Gastrocnemius medialis (tissue), 4 donors: Measurements from ENCODE around the gene ACBD6. TPM values are rescaled to one million over a fixed set of nuclear protein-coding genes. Genes with fewer than 3 reads are reported as not detected.

ENCODE experiments used
- ATAC-seq, 2 donors: fragments of 150-250 bp; one replicate each; pipeline ENCODE4 v1.9.1; 2016
- DNase-seq, 2 donors: peaks; one replicate each; pipeline ENCODE4 v3.0.0-alpha.2; 2019
- H3K27ac ChIP-seq, 4 donors: fragments of 200-600 bp; sonication (generic); 1 replicate in 1 of 4; 2 replicates in 3 of 4; pipeline ENCODE4 v1.5.1; 2016 to 2018; ENCODE audit warnings: mild to moderate bottlenecking in 2 of 4, moderate library complexity in 1 of 4
- H3K27me3 ChIP-seq, 3 donors: fragments of 200-600 bp; sonication (generic) in 2 of 3; 1 replicate in 1 of 3; 2 replicates in 2 of 3; pipeline versions ENCODE4 v1.5.1 to v1.6.0; 2016 to 2019; ENCODE audit warnings: mild to moderate bottlenecking in 1 of 3, moderate library complexity in 1 of 3
- H3K36me3 ChIP-seq, 2 donors: fragments of 200-600 bp; sonication (generic) in 1 of 2; one replicate each; pipeline ENCODE4 v1.5.1; 2017 to 2018
- H3K4me1 ChIP-seq, 2 donors: fragments of 200-600 bp; sonication (generic) in 1 of 2; one replicate each; pipeline ENCODE4 v1.5.1; 2016 to 2017; ENCODE audit warnings: mild to moderate bottlenecking in 2 of 2
- H3K4me3 ChIP-seq, 4 donors: fragments of 200-600 bp; sonication (generic) in 3 of 4; 1 replicate in 1 of 4; 2 replicates in 3 of 4; pipeline ENCODE4 v1.5.1; 2016 to 2019; ENCODE audit warnings: mild to moderate bottlenecking in 2 of 4
- H3K9me3 ChIP-seq, 3 donors: fragments of 200-600 bp; sonication (generic) in 2 of 3; 1 replicate in 1 of 3; 2 replicates in 2 of 3; pipeline ENCODE4 v1.5.1; 2016 to 2019
- POLR2A ChIP-seq, 2 donors: fragments of 450-650 bp; IDR thresholded peaks; one replicate each; pipeline ENCODE4 v1.6.1; 2017; ENCODE audit warnings: antibody characterized with exemption in 2 of 2, mild to moderate bottlenecking in 2 of 2, moderate library complexity in 2 of 2
- in situ Hi-C, 4 donors: fragments of 200-750 bp; cut with MboI; loops; one replicate each; pipeline versions ENCODE4 v1.15.0 to v1.8.0; 2017; ENCODE audit warnings: low sequenced_read_pairs in 4 of 4
- intact Hi-C: fragments of 100-400 bp; cut with DNase I; formaldehyde crosslinking; loops from one replicate; pipeline ENCODE4 v1.15.1; 2023; ENCODE audit warnings: low total_unique reads
- total RNA-seq, 4 donors: library from RNA; depleted of rRNA; stranded (reverse); fragments of >200 nt; gene quantifications; one replicate each; pipeline versions ENCODE4 v1.1.0 to v1.2.3, GENCODE V29; 2016
- TF ChIP-seq, protein P1 (sequence below), 5 experiments: fragments of 450-650 bp in 3 of 5; fragments of 200-600 bp in 2 of 5; sonication (generic) in 2 of 5; IDR thresholded peaks in 4 of 5; conservative IDR thresholded peaks in 1 of 5; 1 replicate in 4 of 5; 2 replicates in 1 of 5; pipeline ENCODE4 v1.5.1; 2016 to 2019; ENCODE audit warnings: antibody characterized with exemption in 5 of 5, mild to moderate bottlenecking in 3 of 5, moderate library complexity in 3 of 5

ACBD6 gene
- total RNA-seq, 4 donors from 2014 or later, result 15.0 to 27.4 (median 19.1) TPM

GRCh38 chr1:180268556-180269075 is 233.8 kb downstream of the ACBD6 start:
- H3K4me1 ChIP-seq, result no peaks in the 10 kb centered on the region
- in situ Hi-C loops, result no loop called here
- TF ChIP-seq, protein P1, sequence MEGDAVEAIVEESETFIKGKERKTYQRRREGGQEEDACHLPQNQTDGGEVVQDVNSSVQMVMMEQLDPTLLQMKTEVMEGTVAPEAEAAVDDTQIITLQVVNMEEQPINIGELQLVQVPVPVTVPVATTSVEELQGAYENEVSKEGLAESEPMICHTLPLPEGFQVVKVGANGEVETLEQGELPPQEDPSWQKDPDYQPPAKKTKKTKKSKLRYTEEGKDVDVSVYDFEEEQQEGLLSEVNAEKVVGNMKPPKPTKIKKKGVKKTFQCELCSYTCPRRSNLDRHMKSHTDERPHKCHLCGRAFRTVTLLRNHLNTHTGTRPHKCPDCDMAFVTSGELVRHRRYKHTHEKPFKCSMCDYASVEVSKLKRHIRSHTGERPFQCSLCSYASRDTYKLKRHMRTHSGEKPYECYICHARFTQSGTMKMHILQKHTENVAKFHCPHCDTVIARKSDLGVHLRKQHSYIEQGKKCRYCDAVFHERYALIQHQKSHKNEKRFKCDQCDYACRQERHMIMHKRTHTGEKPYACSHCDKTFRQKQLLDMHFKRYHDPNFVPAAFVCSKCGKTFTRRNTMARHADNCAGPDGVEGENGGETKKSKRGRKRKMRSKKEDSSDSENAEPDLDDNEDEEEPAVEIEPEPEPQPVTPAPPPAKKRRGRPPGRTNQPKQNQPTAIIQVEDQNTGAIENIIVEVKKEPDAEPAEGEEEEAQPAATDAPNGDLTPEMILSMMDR (IDR thresholded peaks at IDR 0.05 in 4 of 5, conservative IDR thresholded peaks at IDR 0.05 in 1 of 5), result no peak
- TF ChIP-seq POLR2A (IDR thresholded peaks at IDR 0.05), result no peak
- intact Hi-C loops, result no loop called here
- H3K36me3 ChIP-seq, result no peaks in the 10 kb centered on the region
- no peaks in the 10 kb centered on the region for H3K9me3 ChIP-seq
- peaks cover 2 to 3% (median 3%) of the 10 kb centered on the region in 3 donors for H3K27me3 ChIP-seq
- ATAC-seq (no peak), DNase-seq (no peak)
- no peak overlapping the region for H3K4me3 ChIP-seq
- H3K27ac ChIP-seq, result no peak overlapping the region

GRCh38 chr1:180267761-180268555 is 234.4 kb downstream of the ACBD6 start:
- intact Hi-C loops, result no loop called here

DNA sequence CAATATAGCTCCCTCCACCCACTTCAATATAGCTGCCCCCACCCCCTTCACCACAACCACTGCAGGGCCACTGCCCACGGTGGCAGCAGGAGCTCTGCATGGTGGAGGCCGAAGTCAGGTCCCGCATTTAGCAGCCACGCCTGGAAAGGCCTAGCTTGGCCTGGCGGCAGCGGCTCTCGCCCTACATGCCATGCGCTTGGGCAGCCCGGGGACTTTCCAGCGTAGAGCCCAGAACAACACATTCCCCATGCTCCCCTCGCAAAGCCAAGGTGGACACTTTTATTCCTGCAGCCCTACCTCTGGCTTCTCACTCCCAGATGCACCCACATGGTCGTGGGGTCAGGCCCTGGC is 235.2 kb downstream of the ACBD6 start:
- H3K36me3 ChIP-seq, result no peaks in the 10 kb centered on the region
- no peak overlapping the region for H3K27ac ChIP-seq
- no peak for ATAC-seq
- H3K4me1 ChIP-seq, result no peaks in the 10 kb centered on the region
- in situ Hi-C loops (no loop called here), intact Hi-C loops (no loop called here)
- H3K27me3 ChIP-seq, result peaks cover 8 to 14% (median 12%) of the 10 kb centered on the region in 3 donors
- no peak for TF ChIP-seq POLR2A (IDR thresholded peaks at IDR 0.05)
- TF ChIP-seq, protein P1 (IDR thresholded peaks at IDR 0.05 in 4 of 5, conservative IDR thresholded peaks at IDR 0.05 in 1 of 5), result no peak
- no peak overlapping the region for H3K4me3 ChIP-seq
- no peak for DNase-seq
- no peaks in the 10 kb centered on the region for H3K9me3 ChIP-seq

More at GRCh38 chr1:180267761-180268555, 234.4 kb downstream of the ACBD6 start:
- H3K36me3 ChIP-seq, result no peaks in the 10 kb centered on the region
- no peak overlapping the region for H3K27ac ChIP-seq
- DNase-seq (no peak), ATAC-seq (no peak)
- H3K4me3 ChIP-seq, result no peak overlapping the region
- H3K9me3 ChIP-seq, result no peaks in the 10 kb centered on the region
- TF ChIP-seq, protein P1 (IDR thresholded peaks at IDR 0.05 in 4 of 5, conservative IDR thresholded peaks at IDR 0.05 in 1 of 5), result no peak
- TF ChIP-seq POLR2A (IDR thresholded peaks at IDR 0.05), result no peak
- in situ Hi-C loops, result no loop called here
- no peaks in the 10 kb centered on the region for H3K4me1 ChIP-seq
- H3K27me3 ChIP-seq, result peaks cover 8% of the 10 kb centered on the region in 3 donors

- peaks cover 8 to 14% (median 12%) of the 10 kb centered on the region in 3 donors for H3K27me3 ChIP-seq
- no peak for ATAC-seq
- intact Hi-C loops, result no loop called here
- in situ Hi-C loops, result no loop called here
- no peak for DNase-seq
- no peaks in the 10 kb centered on the region for H3K9me3 ChIP-seq
- H3K36me3 ChIP-seq, result no peaks in the 10 kb centered on the region
- TF ChIP-seq, protein P1 (IDR thresholded peaks at IDR 0.05 in 4 of 5, conservative IDR thresholded peaks at IDR 0.05 in 1 of 5), result no peak
- no peak for TF ChIP-seq POLR2A (IDR thresholded peaks at IDR 0.05)
- H3K4me3 ChIP-seq, result no peak overlapping the region
- H3K4me1 ChIP-seq, result no peaks in the 10 kb centered on the region
- H3K27ac ChIP-seq, result no peak overlapping the region
Measured at GRCh38 chr1:180266275-180267210, 235.8 kb downstream of the ACBD6 start.
